Upper lobe of left lung (tissue), 4 donors: ENCODE measurements around the gene MYO1E.

Source experiments
- POLR2A ChIP-seq, 4 donors: fragments of 450-650 bp; IDR thresholded peaks; one replicate each; pipeline ENCODE4 v1.5.1; 2016 to 2017; ENCODE audit warnings: antibody characterized with exemption in 4 of 4, mild to moderate bottlenecking in 2 of 4
- TF ChIP-seq, protein P1 (sequence below), 6 experiments: fragments of 450-650 bp in 4 of 6; fragments of 200-600 bp in 2 of 6; sonication (generic) in 2 of 6; IDR thresholded peaks; one replicate each; pipeline ENCODE4 v1.5.1; 2016 to 2019; ENCODE audit warnings: antibody characterized with exemption in 6 of 6

- TF ChIP-seq, protein P1, sequence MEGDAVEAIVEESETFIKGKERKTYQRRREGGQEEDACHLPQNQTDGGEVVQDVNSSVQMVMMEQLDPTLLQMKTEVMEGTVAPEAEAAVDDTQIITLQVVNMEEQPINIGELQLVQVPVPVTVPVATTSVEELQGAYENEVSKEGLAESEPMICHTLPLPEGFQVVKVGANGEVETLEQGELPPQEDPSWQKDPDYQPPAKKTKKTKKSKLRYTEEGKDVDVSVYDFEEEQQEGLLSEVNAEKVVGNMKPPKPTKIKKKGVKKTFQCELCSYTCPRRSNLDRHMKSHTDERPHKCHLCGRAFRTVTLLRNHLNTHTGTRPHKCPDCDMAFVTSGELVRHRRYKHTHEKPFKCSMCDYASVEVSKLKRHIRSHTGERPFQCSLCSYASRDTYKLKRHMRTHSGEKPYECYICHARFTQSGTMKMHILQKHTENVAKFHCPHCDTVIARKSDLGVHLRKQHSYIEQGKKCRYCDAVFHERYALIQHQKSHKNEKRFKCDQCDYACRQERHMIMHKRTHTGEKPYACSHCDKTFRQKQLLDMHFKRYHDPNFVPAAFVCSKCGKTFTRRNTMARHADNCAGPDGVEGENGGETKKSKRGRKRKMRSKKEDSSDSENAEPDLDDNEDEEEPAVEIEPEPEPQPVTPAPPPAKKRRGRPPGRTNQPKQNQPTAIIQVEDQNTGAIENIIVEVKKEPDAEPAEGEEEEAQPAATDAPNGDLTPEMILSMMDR (IDR thresholded peaks at IDR 0.05): no peak
- TF ChIP-seq POLR2A (IDR thresholded peaks at IDR 0.05): no peak
Measured at GRCh38 chr15:59223736-59224135, 148.9 kb downstream of the MYO1E start.
